VCaP (cell line): ENCODE results near the gene CMTM3.
A peak's percentile ranks its signal among the peaks of the same experiment; 100 is the strongest.

Experiments
- H3K27ac ChIP-seq: fragments of 450-650 bp; 2 replicates; pipeline ENCODE4 v1.5.1; 2017
- CTCF ChIP-seq: fragments of 450-650 bp; conservative IDR thresholded peaks from 2 replicates; pipeline ENCODE4 v1.5.1; 2017; ENCODE audit warnings: mild to moderate bottlenecking, moderate library complexity

The CMTM3 gene

DNA sequence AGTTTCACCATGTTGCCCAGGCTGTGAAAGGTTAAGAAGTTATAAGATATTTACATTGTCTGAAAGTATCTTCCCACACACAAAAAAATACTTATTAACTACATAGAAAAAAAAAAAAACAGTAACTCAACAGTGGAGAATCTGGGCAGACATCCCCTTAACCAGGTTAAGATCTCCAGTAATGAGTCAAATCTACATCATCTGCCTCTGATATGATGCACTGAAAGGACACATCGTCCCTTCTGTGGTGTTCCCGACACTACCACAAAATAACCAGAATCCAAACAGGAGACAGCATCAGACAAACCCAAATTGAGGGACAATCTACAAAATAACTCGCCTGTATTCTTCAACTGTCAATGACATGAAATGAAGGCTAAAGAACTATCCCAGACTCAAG lies 52.0 kb downstream of the CMTM3 start:
- no peak for TF ChIP-seq CTCF
- no peak overlapping the region for H3K27ac ChIP-seq

DNA sequence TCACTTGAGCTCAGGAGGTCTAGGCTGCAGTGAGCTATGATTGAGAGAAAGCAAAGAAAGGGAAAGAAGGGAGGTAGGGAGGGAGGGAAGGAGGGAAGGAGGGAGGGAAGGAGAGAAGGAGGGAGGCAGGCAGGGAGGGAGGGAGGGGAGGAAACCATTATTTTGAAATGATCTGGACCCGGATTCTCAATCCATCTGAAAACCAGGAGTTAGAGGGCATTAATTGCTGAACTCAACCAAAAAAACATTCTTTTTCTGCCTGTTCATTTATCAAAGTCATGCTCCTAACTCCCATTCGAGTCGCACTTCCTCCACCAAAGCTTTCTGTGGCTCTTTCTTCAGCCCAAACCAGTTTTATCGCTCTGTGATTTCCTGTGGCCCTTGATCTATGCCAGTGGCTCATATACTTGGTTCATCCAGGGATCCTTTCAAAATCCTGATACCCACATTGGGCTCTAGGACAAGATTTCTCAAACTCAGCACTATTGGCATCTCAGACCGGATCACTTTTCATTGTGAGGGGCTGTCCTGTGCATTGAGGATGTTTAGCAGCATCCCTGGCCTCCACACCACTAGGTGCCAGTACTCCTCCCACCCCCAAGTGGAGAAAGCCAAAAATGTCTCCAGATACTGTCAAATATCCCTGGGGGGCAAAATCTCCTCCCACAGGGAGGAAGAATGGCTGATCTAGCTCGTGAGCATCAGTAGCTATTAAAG lies 53.8 kb downstream of the CMTM3 start:
- no peak for TF ChIP-seq CTCF
- peak overlapping the region; percentile 71 for H3K27ac ChIP-seq

GRCh38 chr16:66658860-66659190 lies 54.3 kb downstream of the CMTM3 start:
- no peak for TF ChIP-seq CTCF
- peak overlapping the region; percentile 71 for H3K27ac ChIP-seq

- peak overlapping the region; percentile 71 for H3K27ac ChIP-seq
- TF ChIP-seq CTCF: peak; percentile 29; the same call in 1 of the 2 replicates
Observed at GRCh38 chr16:66660422-66661209, 56.1 kb downstream of the CMTM3 start.

GRCh38 chr16:66661210-66661560 lies 56.7 kb downstream of the CMTM3 start:
- no peak for TF ChIP-seq CTCF
- H3K27ac ChIP-seq: peak overlapping the region; percentile 71

DNA sequence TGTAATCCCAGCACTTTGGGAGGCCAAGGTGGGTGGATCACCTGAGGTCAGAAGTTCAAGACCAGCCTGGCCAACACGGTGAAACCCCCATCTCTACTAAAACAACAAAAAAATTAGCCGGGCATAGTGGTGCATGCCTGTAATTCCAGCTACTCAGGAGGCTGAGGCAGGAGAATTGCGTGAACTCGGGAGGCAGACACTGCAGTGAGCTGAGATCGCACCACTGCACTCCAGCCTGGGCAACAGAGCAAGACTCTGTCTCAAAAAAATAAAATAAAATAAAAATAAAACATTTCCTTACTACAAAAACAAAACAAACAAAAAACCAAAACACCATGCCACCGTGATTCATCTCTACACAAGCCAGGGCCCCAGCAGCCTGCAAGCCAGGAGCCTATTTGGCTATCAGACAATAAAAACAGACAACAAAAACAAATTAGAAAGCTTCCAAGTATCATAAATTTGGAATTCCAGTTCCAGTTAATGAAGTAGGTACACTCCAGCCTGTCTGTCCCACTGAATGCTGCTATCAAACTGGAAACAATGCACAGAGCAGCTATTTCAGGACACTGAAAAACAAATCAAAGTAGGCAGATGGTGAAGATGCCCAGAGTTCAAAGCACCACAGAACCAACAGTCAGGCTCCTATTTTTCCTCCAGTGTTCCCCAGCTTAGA lies 57.3 kb downstream of the CMTM3 start:
- peak overlapping the region; percentile 71 for H3K27ac ChIP-seq

DNA sequence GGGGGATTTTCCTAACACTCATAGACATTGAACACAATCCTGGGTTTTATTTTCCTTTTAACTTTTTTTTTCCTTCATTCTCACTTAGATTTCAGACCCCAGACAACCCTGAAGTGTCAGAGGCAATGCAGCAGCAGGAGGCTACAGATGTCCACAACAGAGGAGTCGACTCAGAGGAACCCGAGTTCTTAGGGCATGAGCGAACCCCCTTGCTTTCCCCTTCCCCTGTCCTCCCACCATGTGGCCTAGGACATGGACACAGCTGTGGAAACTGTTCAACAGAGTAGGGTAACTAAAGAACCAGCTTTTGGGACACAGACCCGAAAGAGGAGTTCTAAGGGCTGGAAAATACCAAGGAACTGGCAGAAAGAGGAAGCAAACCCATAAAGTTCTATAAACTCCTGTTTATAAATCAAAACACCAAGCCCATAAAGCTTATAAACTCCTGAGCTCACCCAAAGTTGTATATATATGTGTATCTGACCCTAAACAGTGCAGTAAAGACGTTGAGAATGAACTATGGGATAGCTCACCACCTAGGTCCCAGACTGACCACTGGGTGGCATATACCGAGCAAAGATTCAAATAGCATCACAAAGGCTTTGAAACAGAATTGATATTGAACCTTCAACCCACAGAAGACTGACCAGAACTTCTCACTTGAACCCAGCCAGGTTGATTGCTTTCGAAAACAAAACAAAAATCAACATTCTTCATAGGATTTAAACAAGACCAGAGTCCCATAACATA lies 58.1 kb downstream of the CMTM3 start:
- TF ChIP-seq CTCF: peak; percentile 65
- peak overlapping the region; percentile 71 for H3K27ac ChIP-seq
